Measurements from ENCODE around the gene VGLL1.

Gene VGLL1

DNA sequence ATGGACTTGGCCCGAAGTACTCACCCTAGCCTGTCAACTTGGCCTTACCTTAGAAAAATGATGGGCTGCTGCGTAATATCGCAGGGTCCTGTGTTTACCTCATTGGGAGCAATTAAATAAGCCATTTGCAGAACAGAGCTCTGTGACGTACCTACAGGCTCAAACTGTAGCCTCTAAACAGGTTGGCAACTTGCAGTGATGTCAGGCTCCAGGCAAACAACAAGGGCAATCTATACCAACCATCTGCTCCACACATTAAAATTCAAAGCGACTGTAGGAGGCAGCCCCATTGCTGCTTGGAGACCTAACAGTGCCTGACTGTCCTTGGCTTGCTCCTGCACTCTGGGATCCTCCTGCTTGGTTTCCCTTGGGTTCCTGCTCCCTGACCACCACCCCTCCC is 17.2 kb downstream of the VGLL1 start:
- TF ChIP-seq, protein P1, sequence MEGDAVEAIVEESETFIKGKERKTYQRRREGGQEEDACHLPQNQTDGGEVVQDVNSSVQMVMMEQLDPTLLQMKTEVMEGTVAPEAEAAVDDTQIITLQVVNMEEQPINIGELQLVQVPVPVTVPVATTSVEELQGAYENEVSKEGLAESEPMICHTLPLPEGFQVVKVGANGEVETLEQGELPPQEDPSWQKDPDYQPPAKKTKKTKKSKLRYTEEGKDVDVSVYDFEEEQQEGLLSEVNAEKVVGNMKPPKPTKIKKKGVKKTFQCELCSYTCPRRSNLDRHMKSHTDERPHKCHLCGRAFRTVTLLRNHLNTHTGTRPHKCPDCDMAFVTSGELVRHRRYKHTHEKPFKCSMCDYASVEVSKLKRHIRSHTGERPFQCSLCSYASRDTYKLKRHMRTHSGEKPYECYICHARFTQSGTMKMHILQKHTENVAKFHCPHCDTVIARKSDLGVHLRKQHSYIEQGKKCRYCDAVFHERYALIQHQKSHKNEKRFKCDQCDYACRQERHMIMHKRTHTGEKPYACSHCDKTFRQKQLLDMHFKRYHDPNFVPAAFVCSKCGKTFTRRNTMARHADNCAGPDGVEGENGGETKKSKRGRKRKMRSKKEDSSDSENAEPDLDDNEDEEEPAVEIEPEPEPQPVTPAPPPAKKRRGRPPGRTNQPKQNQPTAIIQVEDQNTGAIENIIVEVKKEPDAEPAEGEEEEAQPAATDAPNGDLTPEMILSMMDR (conservative IDR thresholded peaks at IDR 0.05; ENCODE audit: low read depth, low read length), result no peak
- DNase-seq (ENCODE audit: low read depth), result no peak
- no peak overlapping the region for H3K4me3 ChIP-seq (ENCODE audit: low read depth, low read length)

DNA sequence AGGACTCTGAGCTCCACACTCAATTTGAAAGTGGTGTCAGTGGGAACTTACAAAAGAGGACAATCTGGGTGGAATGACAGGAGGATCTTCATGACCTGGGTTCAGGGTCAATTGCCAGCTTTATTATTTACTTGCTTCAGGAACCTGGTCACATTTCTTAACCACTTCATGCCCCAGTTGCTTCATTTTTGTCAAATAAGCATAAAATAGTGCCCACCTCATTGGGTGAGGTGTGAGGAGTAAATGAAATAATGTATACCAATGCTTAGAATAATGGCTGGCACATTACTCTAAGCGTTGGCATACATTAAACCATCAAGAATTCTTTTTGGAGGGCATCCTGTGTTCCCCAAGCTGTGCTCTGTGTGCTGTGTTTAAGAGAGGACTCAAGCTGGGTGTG is 19.4 kb downstream of the VGLL1 start:
- TF ChIP-seq, protein P1 (conservative IDR thresholded peaks at IDR 0.05; ENCODE audit: low read depth, low read length), result no peak
- no peak for DNase-seq (ENCODE audit: low read depth)
- H3K4me3 ChIP-seq (ENCODE audit: low read depth, low read length), result no peak overlapping the region

DNA sequence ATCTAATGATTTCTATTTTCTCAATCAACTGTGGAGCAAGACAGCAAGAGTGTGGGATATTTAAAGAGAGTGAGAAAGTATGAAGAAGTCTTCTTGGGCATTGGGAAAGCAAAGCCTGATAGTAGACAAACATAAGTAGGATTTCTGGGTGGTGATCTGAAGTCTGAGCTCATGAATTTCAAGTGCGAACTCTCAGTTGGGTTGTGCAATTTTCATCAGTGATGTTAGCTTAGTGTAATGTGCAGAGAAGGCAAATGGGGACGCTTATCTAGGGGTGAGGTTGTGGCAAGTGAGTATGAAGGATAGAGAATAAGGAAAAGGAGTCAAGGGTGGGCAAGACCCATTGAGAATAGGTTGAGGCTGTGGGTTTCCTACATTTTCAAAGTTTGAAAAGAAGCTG is 23.7 kb downstream of the VGLL1 start:
- TF ChIP-seq, protein P1 (conservative IDR thresholded peaks at IDR 0.05; ENCODE audit: low read depth, low read length), result no peak
- no peak for DNase-seq (ENCODE audit: low read depth)
- no peak overlapping the region for H3K4me3 ChIP-seq (ENCODE audit: low read depth, low read length)

DNA sequence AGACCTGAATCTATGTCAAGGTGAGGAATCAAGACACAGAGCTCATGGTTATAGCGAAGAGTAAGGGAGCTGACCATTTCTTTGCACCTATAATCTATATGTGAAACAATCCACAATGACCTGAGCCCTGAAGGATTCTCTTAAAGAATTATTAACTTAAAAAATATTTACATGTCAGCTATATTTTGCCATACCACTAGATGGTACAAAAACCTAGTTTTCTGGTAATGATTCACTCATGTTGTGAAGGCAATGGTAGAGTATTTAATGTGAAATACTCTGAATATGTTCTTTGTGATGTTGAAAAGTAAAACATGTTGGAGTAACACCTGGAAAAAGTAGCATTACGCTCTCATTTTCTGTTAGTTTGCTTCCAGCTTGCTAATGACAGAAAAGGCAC is 40.0 kb downstream of the VGLL1 start:
- no peak overlapping the region for H3K4me3 ChIP-seq (ENCODE audit: low read depth, low read length)
- peak; percentile 17 for DNase-seq (ENCODE audit: low read depth)
- TF ChIP-seq, protein P1 (conservative IDR thresholded peaks at IDR 0.05; ENCODE audit: low read depth, low read length), result no peak

DNA sequence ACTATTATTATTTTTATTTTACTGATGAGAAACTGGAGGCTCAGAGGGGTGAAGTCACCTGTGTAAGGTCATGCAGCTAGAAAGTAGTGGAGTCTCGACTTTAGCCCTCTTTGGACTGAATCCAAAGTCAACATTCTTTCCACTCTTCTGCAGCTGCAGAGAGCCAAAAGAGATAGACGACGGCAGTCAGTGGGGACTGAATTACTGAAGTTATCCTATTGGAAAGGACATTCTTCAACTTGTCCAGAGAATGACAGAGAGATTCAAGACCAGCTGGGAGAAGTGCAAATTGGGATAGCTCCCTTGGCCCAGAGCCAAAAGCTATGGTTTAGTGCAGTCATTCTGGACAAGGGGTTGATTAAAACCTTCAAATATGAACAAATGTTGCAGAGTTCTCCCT is 42.5 kb downstream of the VGLL1 start:
- H3K4me3 ChIP-seq (ENCODE audit: low read depth, low read length), result no peak overlapping the region
- peak; percentile 14 for DNase-seq (ENCODE audit: low read depth)
- TF ChIP-seq, protein P1 (conservative IDR thresholded peaks at IDR 0.05; ENCODE audit: low read depth, low read length), result no peak

DNA sequence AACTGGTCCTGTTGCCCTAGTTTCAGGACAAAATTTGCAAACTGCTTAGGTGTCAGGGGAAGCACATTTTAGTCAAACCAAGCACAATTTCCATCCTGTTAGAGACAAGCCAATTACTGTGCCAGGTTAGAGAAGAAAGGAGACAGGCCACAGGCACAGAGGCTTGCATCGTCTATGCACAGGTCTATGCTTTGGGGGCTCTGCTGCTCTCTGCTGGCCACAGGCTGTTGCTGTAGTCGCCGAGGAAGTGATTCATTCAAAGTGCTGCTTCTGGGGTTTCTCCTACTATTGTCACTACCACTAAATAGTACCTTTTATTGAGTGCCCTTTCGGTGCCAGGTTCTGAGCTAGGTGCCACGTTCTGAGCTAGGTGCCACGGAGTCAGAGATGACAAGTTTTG is 45.5 kb downstream of the VGLL1 start:
- H3K4me3 ChIP-seq (ENCODE audit: low read depth, low read length), result no peak overlapping the region
- TF ChIP-seq, protein P1 (conservative IDR thresholded peaks at IDR 0.05; ENCODE audit: low read depth, low read length), result peak; percentile 87
- peak; percentile 65 for DNase-seq (ENCODE audit: low read depth)

DNA sequence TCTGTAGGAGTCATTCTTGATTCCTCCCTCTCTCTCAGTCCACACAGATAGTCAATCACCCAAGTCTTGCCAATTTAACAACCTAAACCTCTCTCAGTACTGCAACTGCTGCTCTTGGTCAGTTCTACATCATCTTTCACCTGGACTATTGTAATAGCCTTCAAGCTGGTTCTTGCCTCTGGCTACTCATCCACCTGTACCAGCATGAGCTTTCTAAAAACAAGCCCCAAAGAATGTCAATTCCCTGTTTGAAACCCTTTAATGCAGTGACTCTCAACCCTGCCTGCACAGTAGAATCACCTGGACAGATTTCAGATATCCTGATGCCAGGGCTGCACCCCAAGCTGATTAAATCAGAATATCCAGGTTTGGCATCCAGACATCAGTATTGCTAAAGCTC is 48.3 kb downstream of the VGLL1 start:
- TF ChIP-seq, protein P1 (conservative IDR thresholded peaks at IDR 0.05; ENCODE audit: low read depth, low read length), result no peak
- no peak overlapping the region for H3K4me3 ChIP-seq (ENCODE audit: low read depth, low read length)
- no peak for DNase-seq (ENCODE audit: low read depth)

All from choroid plexus epithelial cell (primary cell).